Mesendoderm (in vitro differentiated cells): ENCODE measurements around the gene INO80.

Experiments
- DNase-seq: peaks from one replicate; pipeline ENCODE4 v3.0.0; 2013
- H2AK5ac ChIP-seq: 2 replicates; pipeline ENCODE4 v1.6.1; 2013; ENCODE audit warnings: low read length, inconsistent platforms
- H2BK120ac ChIP-seq: 2 replicates; pipeline ENCODE4 v1.6.1; 2013; ENCODE audit warnings: low read depth, mild to moderate bottlenecking, low read length, moderate library complexity, mixed read lengths
- H2BK15ac ChIP-seq: replicated peaks from 2 replicates; pipeline ENCODE4 v1.6.1; 2013; ENCODE audit warnings: low read depth, mild to moderate bottlenecking, moderate library complexity
- H2BK5ac ChIP-seq: 2 replicates; pipeline ENCODE4 v1.6.1; 2013; ENCODE audit warnings: low read length, inconsistent platforms
- H3K18ac ChIP-seq: 2 replicates; pipeline ENCODE4 v1.6.1; 2013; ENCODE audit warnings: mild to moderate bottlenecking, low read length, mixed read lengths
- H3K23ac ChIP-seq: one replicate; pipeline ENCODE4 v1.6.1; 2013; ENCODE audit warnings: low read length
- H3K27ac ChIP-seq: 2 replicates; pipeline ENCODE4 v1.5.1; 2013; ENCODE audit warnings: low read depth, mild to moderate bottlenecking, inconsistent platforms, low read length, moderate library complexity
- H3K27me3 ChIP-seq: 2 replicates; pipeline ENCODE4 v1.6.1; 2013; ENCODE audit warnings: low read length, control low read depth, mild to moderate bottlenecking, inconsistent platforms; ENCODE audit not compliant: insufficient read depth, poor library complexity
- H3K36me3 ChIP-seq: 2 replicates; pipeline ENCODE4 v1.6.1; 2013; ENCODE audit warnings: low read length, inconsistent platforms; ENCODE audit not compliant: control insufficient read depth, insufficient read depth
- H3K4ac ChIP-seq: one replicate; pipeline ENCODE4 v1.6.1; 2013; ENCODE audit warnings: low read depth, mild to moderate bottlenecking, low read length, moderate library complexity
- H3K4me1 ChIP-seq: 2 replicates; pipeline ENCODE4 v1.6.1; 2013; ENCODE audit warnings: low read depth, low read length, inconsistent platforms; ENCODE audit not compliant: control insufficient read depth
- H3K4me2 ChIP-seq: 2 replicates; pipeline ENCODE4 v1.6.1; 2013; ENCODE audit warnings: low read length
- H3K4me3 ChIP-seq: 2 replicates; pipeline ENCODE4 v1.5.1; 2013; ENCODE audit warnings: mild to moderate bottlenecking, low read length
- H3K56ac ChIP-seq: one replicate; pipeline ENCODE4 v1.6.1; 2013; ENCODE audit warnings: low read length
- H3K79me1 ChIP-seq: 2 replicates; pipeline ENCODE4 v1.6.1; 2013; ENCODE audit warnings: low read length, inconsistent platforms
- H3K79me2 ChIP-seq: 2 replicates; pipeline ENCODE4 v1.6.1; 2013; ENCODE audit warnings: mild to moderate bottlenecking, low read length; ENCODE audit not compliant: control insufficient read depth, insufficient read depth
- H3K9ac ChIP-seq: 2 replicates; pipeline ENCODE4 v1.6.1; 2013; ENCODE audit warnings: low read length, inconsistent platforms
- H4K5ac ChIP-seq: one replicate; pipeline ENCODE4 v1.6.1; 2013; ENCODE audit warnings: low read length
- H4K8ac ChIP-seq: one replicate; pipeline ENCODE4 v1.6.1; 2013; ENCODE audit warnings: low read depth, mild to moderate bottlenecking, control low read depth, low read length, moderate library complexity
- WGBS: extraction: QIAGEN DNeasy Blood & Tissue Kit; methylation state at CpG from one replicate; pipeline ENCODE4 v1.1.7; 2013; ENCODE audit warnings: low lambda C conversion rate, missing lambda C conversion rate; ENCODE audit not compliant: insufficient coverage; ENCODE audit errors: extremely low coverage; 5-methylcytosine and 5-hydroxymethylcytosine counted together

The INO80 gene

GRCh38 chr15:41073028-41073427 lies 43.1 kb downstream of the INO80 start:
- Histone ChIP-seq H4K8ac (no peak overlapping the region), H3K27me3 (no peaks in the 10 kb centered on the region), H2BK120ac (no peak overlapping the region), H3K4ac (no peak overlapping the region), H3K27ac (no peak overlapping the region), H3K4me1 (no peaks in the 10 kb centered on the region), H4K5ac (no peak overlapping the region), H2AK5ac (no peak overlapping the region), H2BK5ac (no peak overlapping the region), H2BK15ac (no peak overlapping the region), H3K79me1 (no peaks in the 10 kb centered on the region), H3K23ac (no peak overlapping the region), H3K56ac (no peak overlapping the region), H3K18ac (no peak overlapping the region), H3K4me2 (no peak overlapping the region), H3K79me2 (no peaks in the 10 kb centered on the region), H3K36me3 (peaks cover 7% of the 10 kb centered on the region), H3K9ac (no peak overlapping the region), H3K4me3 (no peak overlapping the region)
- WGBS = no CpG with 5 or more reads among the region's 3 CpGs
- no peak for DNase-seq

GRCh38 chr15:41072013-41072412 lies 44.1 kb downstream of the INO80 start:
- H4K5ac ChIP-seq = no peak overlapping the region
- no peak overlapping the region for H3K18ac ChIP-seq
- no peak overlapping the region for H2BK15ac ChIP-seq
- H3K23ac ChIP-seq = no peak overlapping the region
- 100% methylated on average over 1 of the region's 3 CpGs for WGBS
- H3K9ac ChIP-seq = no peak overlapping the region
- H3K4me1 ChIP-seq = no peaks in the 10 kb centered on the region
- no peak overlapping the region for H2AK5ac ChIP-seq
- H2BK5ac ChIP-seq = no peak overlapping the region
- no peak overlapping the region for H2BK120ac ChIP-seq
- no peak overlapping the region for H3K4ac ChIP-seq
- no peak overlapping the region for H3K56ac ChIP-seq
- DNase-seq = no peak
- no peaks in the 10 kb centered on the region for H3K79me2 ChIP-seq
- H3K4me2 ChIP-seq = no peak overlapping the region
- H3K27me3 ChIP-seq = no peaks in the 10 kb centered on the region
- no peak overlapping the region for H3K4me3 ChIP-seq
- no peak overlapping the region for H4K8ac ChIP-seq
- H3K79me1 ChIP-seq = no peaks in the 10 kb centered on the region
- peaks cover 7% of the 10 kb centered on the region for H3K36me3 ChIP-seq
- no peak overlapping the region for H3K27ac ChIP-seq

- no peak overlapping the region for H2BK15ac ChIP-seq
- H3K79me1 ChIP-seq = no peaks in the 10 kb centered on the region
- H3K27me3 ChIP-seq = no peaks in the 10 kb centered on the region
- no peak overlapping the region for H3K4me2 ChIP-seq
- no peak overlapping the region for H3K56ac ChIP-seq
- H3K4ac ChIP-seq = no peak overlapping the region
- no peaks in the 10 kb centered on the region for H3K4me1 ChIP-seq
- DNase-seq = no peak
- no peaks in the 10 kb centered on the region for H3K79me2 ChIP-seq
- no peak overlapping the region for H4K8ac ChIP-seq
- H2AK5ac ChIP-seq = no peak overlapping the region
- no peak overlapping the region for H2BK120ac ChIP-seq
- no peak overlapping the region for H3K4me3 ChIP-seq
- no CpG with 5 or more reads among the region's 7 CpGs for WGBS
- H2BK5ac ChIP-seq = no peak overlapping the region
- no peak overlapping the region for H3K9ac ChIP-seq
- H3K27ac ChIP-seq = no peak overlapping the region
- no peak overlapping the region for H4K5ac ChIP-seq
- no peak overlapping the region for H3K18ac ChIP-seq
- H3K36me3 ChIP-seq = peaks cover 8% of the 10 kb centered on the region
- no peak overlapping the region for H3K23ac ChIP-seq
Measured at GRCh38 chr15:41066516-41066915, 49.6 kb downstream of the INO80 start.

- Histone ChIP-seq H3K23ac (no peak overlapping the region), H4K5ac (no peak overlapping the region), H3K4me2 (no peak overlapping the region), H2BK15ac (no peak overlapping the region), H2AK5ac (no peak overlapping the region), H3K56ac (no peak overlapping the region), H2BK5ac (no peak overlapping the region), H3K18ac (no peak overlapping the region), H3K4me1 (no peaks in the 10 kb centered on the region), H4K8ac (no peak overlapping the region), H3K79me2 (no peaks in the 10 kb centered on the region), H3K9ac (no peak overlapping the region), H3K4ac (no peak overlapping the region), H3K79me1 (no peaks in the 10 kb centered on the region), H3K4me3 (no peak overlapping the region), H3K27me3 (no peaks in the 10 kb centered on the region), H3K27ac (no peak overlapping the region), H2BK120ac (no peak overlapping the region), H3K36me3 (peaks cover 9% of the 10 kb centered on the region)
- DNase-seq = peak; percentile 10
- WGBS = no CpG with 5 or more reads among the region's 2 CpGs
Measured at GRCh38 chr15:41061667-41062066, 54.4 kb downstream of the INO80 start.

GRCh38 chr15:41060505-41060904 lies 55.6 kb downstream of the INO80 start:
- Histone ChIP-seq H3K4ac (no peak overlapping the region), H2BK120ac (no peak overlapping the region), H3K4me3 (no peak overlapping the region), H2BK15ac (no peak overlapping the region), H3K4me2 (no peak overlapping the region), H2BK5ac (no peak overlapping the region), H3K9ac (no peak overlapping the region), H3K23ac (no peak overlapping the region), H3K79me2 (no peaks in the 10 kb centered on the region), H4K5ac (no peak overlapping the region), H3K56ac (no peak overlapping the region), H3K36me3 (peaks cover 11% of the 10 kb centered on the region), H2AK5ac (no peak overlapping the region), H3K27ac (no peak overlapping the region), H3K79me1 (no peaks in the 10 kb centered on the region), H3K27me3 (no peaks in the 10 kb centered on the region), H4K8ac (no peak overlapping the region), H3K18ac (no peak overlapping the region), H3K4me1 (no peaks in the 10 kb centered on the region)
- WGBS = no CpG with 5 or more reads among the region's 3 CpGs
- DNase-seq = no peak

- H2BK15ac ChIP-seq = no peak overlapping the region
- no peaks in the 10 kb centered on the region for H3K4me1 ChIP-seq
- H3K23ac ChIP-seq = no peak overlapping the region
- H3K9ac ChIP-seq = no peak overlapping the region
- DNase-seq = no peak
- no peak overlapping the region for H3K27ac ChIP-seq
- H3K79me1 ChIP-seq = no peaks in the 10 kb centered on the region
- H3K27me3 ChIP-seq = no peaks in the 10 kb centered on the region
- H3K56ac ChIP-seq = no peak overlapping the region
- no peak overlapping the region for H3K4me3 ChIP-seq
- H3K18ac ChIP-seq = no peak overlapping the region
- H2BK120ac ChIP-seq = no peak overlapping the region
- no CpG with 5 or more reads among the region's 2 CpGs for WGBS
- no peak overlapping the region for H2BK5ac ChIP-seq
- H3K79me2 ChIP-seq = no peaks in the 10 kb centered on the region
- no peak overlapping the region for H4K8ac ChIP-seq
- H3K4ac ChIP-seq = no peak overlapping the region
- H3K36me3 ChIP-seq = peaks cover 10% of the 10 kb centered on the region
- H3K4me2 ChIP-seq = no peak overlapping the region
- H2AK5ac ChIP-seq = no peak overlapping the region
- H4K5ac ChIP-seq = no peak overlapping the region
Measured at GRCh38 chr15:41056810-41057209, 59.3 kb downstream of the INO80 start.
